AG09319 (cell line): ENCODE measurements around the gene METRN.

Experiments
- DNase-seq: peaks from one replicate; pipeline ENCODE4 v3.0.0-alpha.2; 2010; ENCODE audit warnings: low read depth; ENCODE audit errors: extremely low read depth
- TF ChIP-seq, protein P1 (sequence below): IDR thresholded peaks from 2 replicates; pipeline ENCODE4 v1.5.1; 2011; ENCODE audit warnings: low read depth, mild to moderate bottlenecking, inconsistent platforms, low read length, moderate library complexity

Gene METRN

DNA sequence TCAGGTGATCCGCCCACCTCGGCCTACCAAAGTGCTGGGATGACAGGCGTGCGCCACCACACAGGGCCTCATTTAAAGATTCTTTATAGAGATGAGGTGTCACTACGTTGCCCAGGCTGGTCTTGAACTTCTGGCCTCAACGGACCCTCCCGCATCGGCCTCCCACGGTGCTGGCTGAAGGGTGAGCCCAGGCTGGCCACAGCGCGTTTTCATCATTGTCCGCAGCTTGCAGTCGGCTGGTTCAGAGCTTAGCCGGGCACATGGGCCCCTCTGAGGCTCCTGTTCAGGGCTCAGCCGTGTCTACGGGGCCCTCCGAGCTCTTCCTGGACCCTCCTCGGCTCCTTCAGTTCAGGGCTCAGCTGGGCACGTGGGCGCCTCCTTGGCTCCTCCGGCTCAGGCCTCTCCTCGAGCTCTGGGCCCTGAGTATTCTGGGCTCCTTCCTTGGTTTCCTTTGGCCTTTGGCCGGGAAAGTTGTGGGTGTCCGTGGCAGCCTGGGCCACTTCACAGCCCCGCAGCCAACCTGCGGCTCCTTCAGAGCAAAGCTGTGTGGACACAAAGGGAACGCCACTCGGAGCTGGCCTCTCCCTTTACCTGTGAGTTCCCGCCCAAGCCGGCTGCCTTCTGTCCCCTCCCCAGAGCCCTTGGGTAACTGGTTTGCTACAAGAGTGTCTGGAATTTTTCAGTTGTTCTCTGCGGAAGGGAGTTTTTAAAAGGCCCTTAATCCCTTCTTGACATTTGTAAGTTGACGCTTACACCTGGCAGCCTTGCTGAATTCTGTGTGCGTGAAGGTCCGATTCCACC is 44.4 kb downstream of the METRN start:
- TF ChIP-seq, protein P1, sequence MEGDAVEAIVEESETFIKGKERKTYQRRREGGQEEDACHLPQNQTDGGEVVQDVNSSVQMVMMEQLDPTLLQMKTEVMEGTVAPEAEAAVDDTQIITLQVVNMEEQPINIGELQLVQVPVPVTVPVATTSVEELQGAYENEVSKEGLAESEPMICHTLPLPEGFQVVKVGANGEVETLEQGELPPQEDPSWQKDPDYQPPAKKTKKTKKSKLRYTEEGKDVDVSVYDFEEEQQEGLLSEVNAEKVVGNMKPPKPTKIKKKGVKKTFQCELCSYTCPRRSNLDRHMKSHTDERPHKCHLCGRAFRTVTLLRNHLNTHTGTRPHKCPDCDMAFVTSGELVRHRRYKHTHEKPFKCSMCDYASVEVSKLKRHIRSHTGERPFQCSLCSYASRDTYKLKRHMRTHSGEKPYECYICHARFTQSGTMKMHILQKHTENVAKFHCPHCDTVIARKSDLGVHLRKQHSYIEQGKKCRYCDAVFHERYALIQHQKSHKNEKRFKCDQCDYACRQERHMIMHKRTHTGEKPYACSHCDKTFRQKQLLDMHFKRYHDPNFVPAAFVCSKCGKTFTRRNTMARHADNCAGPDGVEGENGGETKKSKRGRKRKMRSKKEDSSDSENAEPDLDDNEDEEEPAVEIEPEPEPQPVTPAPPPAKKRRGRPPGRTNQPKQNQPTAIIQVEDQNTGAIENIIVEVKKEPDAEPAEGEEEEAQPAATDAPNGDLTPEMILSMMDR: no peak
- no peak for DNase-seq

DNA sequence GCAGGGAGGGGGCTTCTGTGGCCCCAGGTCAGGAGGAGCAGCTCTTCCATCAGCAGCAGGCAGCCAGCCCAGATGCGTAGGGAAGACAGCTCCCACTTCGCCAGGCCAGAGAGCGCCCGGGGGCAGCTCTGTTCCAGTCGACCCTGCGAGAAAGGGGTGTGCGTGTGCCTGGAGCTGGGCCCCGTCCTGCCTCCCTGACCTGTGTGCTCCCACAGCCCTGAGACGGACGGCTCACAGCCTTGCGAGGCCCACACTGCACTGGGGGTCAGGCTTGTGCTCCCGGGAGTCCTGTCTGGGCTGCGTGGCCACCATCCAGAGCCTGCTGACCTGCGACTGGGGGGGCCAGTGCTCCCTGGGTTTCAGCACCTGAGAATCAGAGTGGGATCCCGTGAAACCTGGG is 45.1 kb downstream of the METRN start:
- no peak for DNase-seq

DNA sequence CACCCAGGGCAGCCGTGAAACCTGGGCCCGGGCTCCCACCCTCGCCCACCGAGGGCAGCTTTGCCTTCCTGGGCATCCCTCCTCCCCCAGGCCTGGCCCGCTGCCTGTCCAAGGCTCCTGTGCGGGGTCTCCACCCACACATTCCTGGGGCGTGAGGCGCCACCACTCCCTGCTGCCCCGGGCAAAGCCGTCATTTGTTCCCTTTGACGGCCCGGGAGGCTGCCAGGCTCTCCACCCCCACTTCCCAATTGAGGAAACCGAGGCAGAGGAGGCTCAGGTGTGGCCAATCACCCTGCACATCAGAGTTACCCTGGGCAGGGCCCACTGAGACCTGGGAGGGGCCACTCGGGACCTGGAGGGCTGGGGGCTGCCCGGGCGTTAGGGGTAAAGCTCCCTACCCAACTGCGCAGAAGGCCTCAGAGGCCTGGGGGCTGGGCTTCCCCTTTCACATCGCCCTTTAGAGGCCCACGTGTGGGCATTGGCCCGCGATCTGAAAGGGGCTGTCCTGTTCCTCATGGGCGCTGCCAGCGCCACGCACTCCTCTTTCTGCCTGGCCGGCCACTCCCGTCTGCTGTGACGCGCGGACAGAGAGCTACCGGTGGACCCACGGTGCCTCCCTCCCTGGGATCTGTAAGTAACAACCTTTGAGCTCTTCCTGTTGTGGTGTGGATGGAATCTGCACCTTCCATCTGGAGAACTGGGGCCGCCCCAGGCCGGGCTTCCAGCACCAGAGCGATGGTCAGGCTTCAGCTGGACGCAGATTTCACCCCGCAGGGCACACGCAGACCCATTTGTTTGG is 45.8 kb downstream of the METRN start, which contains the start of gene MSLN:
Gene MSLN (plus strand): TSS at position 190 of the 799 bp plus-strand sequence. CDS start 1,947 bp downstream, outside the sequence.
- TF ChIP-seq, protein P1: no peak
- no peak for DNase-seq

More for the DNA sequence above, 45.1 kb downstream of the METRN start:
- TF ChIP-seq, protein P1: no peak

DNA sequence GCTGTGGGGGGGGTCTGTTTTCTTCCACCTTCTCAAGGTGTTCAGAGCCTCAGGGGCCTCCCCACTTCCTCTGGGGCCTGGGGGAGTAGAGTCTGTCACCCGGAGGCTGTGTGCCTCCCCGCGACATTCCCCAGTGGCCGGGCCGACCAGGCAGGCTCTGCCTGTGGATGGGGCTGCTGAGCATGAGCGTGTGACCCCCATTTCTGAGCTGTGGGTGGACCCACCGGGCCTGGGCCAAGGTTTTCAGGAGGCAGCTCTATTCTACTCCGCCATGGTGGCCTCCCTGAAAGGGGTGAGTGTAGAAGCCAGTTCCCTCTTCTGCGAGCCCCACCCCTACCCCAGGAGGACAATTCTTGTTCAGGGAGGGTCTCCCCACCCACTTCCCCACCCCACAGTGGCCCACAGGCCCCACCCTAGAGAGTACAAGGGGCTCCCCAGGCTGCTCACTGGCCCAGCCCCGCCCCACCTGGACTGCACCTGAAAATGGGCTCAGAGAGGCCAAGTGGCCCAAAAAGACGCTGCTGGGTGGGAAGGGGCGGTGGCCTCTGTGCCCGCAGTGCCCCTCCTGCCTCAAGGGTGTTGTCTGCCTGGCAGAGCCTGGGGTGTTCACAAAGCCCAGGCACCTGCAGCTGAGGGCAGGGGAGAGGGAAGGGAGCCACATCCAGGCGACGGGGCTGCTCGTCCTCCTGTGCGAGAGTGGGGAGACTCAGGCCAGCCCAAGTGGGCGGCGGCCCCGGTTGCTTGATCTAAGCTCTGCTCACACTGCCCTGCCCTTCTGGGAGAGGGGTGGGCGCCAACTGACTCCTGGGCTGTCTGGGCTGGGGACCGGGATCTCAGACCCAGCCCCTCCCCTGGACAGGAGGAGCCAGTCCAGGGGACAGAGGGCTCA is 47.0 kb downstream of the METRN start:
- no peak for DNase-seq
- TF ChIP-seq, protein P1: no peak

DNA sequence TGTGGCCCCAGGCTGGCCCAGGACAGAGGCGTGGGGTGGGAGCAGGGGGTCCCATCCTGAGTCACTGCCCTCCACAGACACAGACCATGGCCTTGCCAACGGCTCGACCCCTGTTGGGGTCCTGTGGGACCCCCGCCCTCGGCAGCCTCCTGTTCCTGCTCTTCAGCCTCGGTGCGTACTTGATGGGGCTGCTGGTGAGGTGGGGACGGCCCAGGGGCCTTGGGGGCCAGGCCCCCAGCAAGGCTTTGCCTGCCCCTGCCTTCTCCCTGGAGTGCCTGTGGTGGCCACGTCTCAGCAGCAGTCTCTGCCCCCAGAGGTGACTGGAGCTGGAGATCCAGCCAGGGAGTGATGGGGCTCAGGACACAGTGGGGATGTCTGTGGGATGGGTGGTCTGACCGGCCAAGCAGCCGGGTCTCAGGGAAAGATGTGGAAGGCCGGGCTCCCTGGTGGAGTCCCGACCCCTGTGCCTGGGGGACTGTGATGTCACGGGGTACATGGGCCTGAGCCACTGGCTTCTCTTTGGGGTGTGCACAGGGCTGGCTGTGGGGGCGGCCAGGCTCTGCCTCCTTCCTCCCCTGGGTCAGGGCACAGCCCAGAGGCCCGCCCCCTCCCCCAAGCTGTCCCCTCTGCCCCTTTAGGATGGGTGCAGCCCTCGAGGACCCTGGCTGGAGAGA is 47.8 kb downstream of the METRN start:
- TF ChIP-seq, protein P1: no peak
- DNase-seq: no peak

DNA sequence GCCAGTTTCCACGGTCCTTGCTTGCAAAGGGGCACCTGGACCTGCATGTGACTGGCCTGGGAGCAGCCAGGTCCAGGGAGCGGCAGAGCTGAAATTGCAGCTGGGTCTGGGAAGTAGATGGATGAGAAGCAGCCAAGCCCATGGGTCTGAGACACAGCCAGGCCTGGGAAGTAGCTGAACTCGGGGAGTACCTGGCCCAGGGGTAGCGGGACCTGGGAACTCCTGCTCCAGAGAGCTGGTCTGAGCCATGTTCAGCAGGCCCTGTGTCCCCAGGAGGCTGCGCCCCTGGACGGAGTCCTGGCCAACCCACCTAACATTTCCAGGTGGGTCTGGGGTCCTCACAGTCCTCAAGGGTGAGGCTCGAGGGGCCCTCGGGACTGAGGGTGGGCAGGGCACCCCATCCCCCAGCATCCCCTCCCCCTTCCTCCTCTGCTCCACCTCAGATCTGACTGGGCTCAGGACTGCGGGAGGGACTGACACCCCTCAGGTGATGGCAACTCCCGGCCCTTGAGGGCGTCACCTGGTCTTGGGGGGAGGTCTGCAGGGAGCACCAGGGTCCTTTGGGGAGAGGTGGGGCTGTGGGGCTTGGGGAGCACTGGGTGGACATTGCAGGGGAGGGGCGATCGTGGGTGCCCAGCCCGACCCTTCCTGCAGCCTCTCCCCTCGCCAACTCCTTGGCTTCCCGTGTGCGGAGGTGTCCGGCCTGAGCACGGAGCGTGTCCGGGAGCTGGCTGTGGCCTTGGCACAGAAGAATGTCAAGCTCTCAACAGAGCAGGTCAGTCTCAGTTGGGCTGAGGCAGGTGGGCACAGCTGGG is 48.7 kb downstream of the METRN start:
- no peak for DNase-seq
- TF ChIP-seq, protein P1: no peak
